GM23338 (cell line): ENCODE data around the gene OSBPL5. TPM values are rescaled to one million over a fixed set of nuclear protein-coding genes. Genes with fewer than 3 reads are reported as not detected.

ENCODE experiments used
- ATAC-seq: fragments of 200-7000 bp; cut with Tn5 transposase; 3 replicates; pipeline ENCODE4 v1.9.1; 2020
- DNase-seq: peaks from one replicate; pipeline ENCODE4 v3.0.0-alpha.2; 2015; ENCODE audit warnings: low spot score
- H2AFZ ChIP-seq: fragments of 200-600 bp; sonication (generic); 2 replicates; pipeline ENCODE4 v1.8.0; 2016; ENCODE audit warnings: antibody characterized with exemption, mild to moderate bottlenecking, moderate library complexity
- H3F3A ChIP-seq: fragments of 200-600 bp; sonication (generic); replicated peaks from 2 replicates; pipeline ENCODE4 v1.8.0; 2017; ENCODE audit warnings: antibody characterized with exemption, mixed run types, low read depth
- H3K27ac ChIP-seq: fragments of 200-600 bp; sonication (generic); 2 replicates; pipeline ENCODE4 v1.6.1; 2016; ENCODE audit warnings: low read depth
- H3K27me3 ChIP-seq: fragments of 200-600 bp; sonication (generic); 2 replicates; pipeline ENCODE4 v1.8.0; 2016; ENCODE audit warnings: mild to moderate bottlenecking, mixed run types, moderate library complexity; ENCODE audit not compliant: insufficient read depth
- H3K36me3 ChIP-seq: fragments of 200-600 bp; sonication (generic); 2 replicates; pipeline ENCODE4 v1.8.0; 2016; ENCODE audit warnings: mild to moderate bottlenecking; ENCODE audit not compliant: insufficient read depth
- H3K4me1 ChIP-seq: fragments of 200-600 bp; sonication (generic); 2 replicates; pipeline ENCODE4 v1.8.0; 2016; ENCODE audit warnings: mild to moderate bottlenecking, moderate library complexity; ENCODE audit not compliant: insufficient read depth
- H3K4me2 ChIP-seq: fragments of 200-600 bp; sonication (generic); 2 replicates; pipeline ENCODE4 v1.7.1; 2017; ENCODE audit warnings: mixed run types
- H3K4me3 ChIP-seq: fragments of 200-600 bp; sonication (generic); 2 replicates; pipeline ENCODE4 v1.6.1; 2016; ENCODE audit warnings: mixed run types
- H3K79me2 ChIP-seq: fragments of 200-600 bp; sonication (generic); replicated peaks from 2 replicates; pipeline ENCODE4 v1.8.0; 2017; ENCODE audit warnings: mild to moderate bottlenecking; ENCODE audit not compliant: insufficient read depth
- H3K9me2 ChIP-seq: fragments of 200-600 bp; sonication (generic); 2 replicates; pipeline ENCODE4 v1.8.0; 2017; ENCODE audit not compliant: insufficient read depth
- H4K20me1 ChIP-seq: fragments of 200-600 bp; sonication (generic); replicated peaks from 2 replicates; pipeline ENCODE4 v1.8.0; 2017; ENCODE audit warnings: mild to moderate bottlenecking; ENCODE audit not compliant: insufficient read depth
- H3K27ac Mint-ChIP-seq: 2 replicates; pipeline ENCODE4 v1.8.0; 2020; ENCODE audit warnings: inconsistent platforms, mild to moderate bottlenecking, moderate library complexity, mixed read lengths
- H3K27me3 Mint-ChIP-seq: 3 replicates; pipeline ENCODE4 v1.8.0; 2022; ENCODE audit warnings: low read depth, mild to moderate bottlenecking, moderate library complexity, mixed read lengths, inconsistent platforms; ENCODE audit not compliant: insufficient read depth, poor library complexity
- H3K36me3 Mint-ChIP-seq: 3 replicates; pipeline ENCODE4 v1.8.0; 2021; ENCODE audit warnings: low read depth, mild to moderate bottlenecking, inconsistent platforms, moderate library complexity, mixed read lengths
- H3K4me1 Mint-ChIP-seq: 3 replicates; pipeline ENCODE4 v1.8.0; 2020; ENCODE audit warnings: mild to moderate bottlenecking, inconsistent platforms, mixed read lengths
- H3K4me3 Mint-ChIP-seq: 3 replicates; pipeline ENCODE4 v1.8.0; 2021; ENCODE audit warnings: moderate library complexity, mild to moderate bottlenecking, inconsistent platforms, mixed read lengths
- H3K9me3 Mint-ChIP-seq: 3 replicates; pipeline ENCODE4 v1.8.0; 2020; ENCODE audit warnings: moderate library complexity, mild to moderate bottlenecking, inconsistent platforms, mixed read lengths
- STAT1 ChIP-seq: IDR thresholded peaks from one replicate; pipeline ENCODE4 v1.6.1; 2016; ENCODE audit warnings: antibody characterized with exemption; ENCODE audit not compliant: unreplicated experiment
- ZNF331 ChIP-seq: fragments of 250-450 bp; sonication (Bioruptor Pico); IDR thresholded peaks from 2 replicates; pipeline ENCODE4 v1.5.0; 2020; ENCODE audit warnings: low read depth, mild to moderate bottlenecking, moderate library complexity
- polyA plus RNA-seq: library from polyadenylated mRNA; unstranded; fragments of >200 nt; fragmentation: Nextera tagmentation; extraction: Ambion mirVana; gene quantifications from 2 replicates; pipeline ENCODE4 v1.2.1, GENCODE V29; 2016
- total RNA-seq: library from RNA; depleted of rRNA; stranded (reverse); fragments of >200 nt; shearing (Covaris generic); gene quantifications from 2 replicates; pipeline ENCODE4 v1.2.3, GENCODE V29; 2014
- TF ChIP-seq, protein P1 (sequence below): fragments of 250-450 bp; sonication (Bioruptor Pico); IDR thresholded peaks from 2 replicates; pipeline ENCODE4 v1.5.0; 2020; ENCODE audit warnings: mild to moderate bottlenecking, moderate library complexity
- TF ChIP-seq, protein P2 (sequence below): IDR thresholded peaks from one replicate; pipeline ENCODE4 v1.6.1; 2018; ENCODE audit warnings: antibody characterized with exemption; ENCODE audit not compliant: unreplicated experiment

The OSBPL5 gene
- total and polyA plus RNA-seq, 2 experiments from 2014 or later = 2.7 to 12.0 TPM

DNA sequence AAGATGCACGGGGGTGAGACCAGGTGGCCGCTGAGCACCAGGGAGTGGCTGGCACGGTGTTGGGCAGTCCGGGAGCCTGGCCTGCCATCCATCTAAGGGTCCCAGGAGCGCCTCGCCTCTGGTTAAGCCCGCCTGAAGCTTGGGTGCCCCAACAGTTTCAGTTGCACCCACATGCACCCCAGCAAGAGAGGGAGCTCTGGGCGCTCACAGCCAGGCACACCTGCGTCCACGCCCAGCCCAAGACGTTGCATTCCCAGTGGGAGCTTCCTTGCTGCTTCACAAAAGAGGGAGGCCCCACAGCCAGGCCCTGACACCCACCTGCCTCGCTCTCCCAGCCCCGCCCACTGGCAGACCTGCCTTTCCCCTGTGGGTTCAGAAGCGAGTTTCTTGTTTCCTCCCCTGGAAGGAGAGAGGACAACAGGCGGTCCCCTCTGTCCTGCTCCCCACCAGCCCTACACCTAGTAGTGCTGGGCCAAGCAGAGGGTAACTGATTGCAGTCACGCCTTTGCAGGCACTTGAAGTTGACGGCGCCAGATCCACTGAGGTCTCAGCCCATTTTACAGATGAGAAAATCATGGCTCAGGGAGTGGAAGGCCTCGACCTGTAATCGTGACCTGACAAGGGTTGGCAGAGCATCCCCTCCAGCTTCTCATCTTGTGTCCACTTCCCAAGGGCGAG, 35.4 kb downstream of the OSBPL5 start:
- Histone ChIP-seq H4K20me1 (no peaks in the 10 kb centered on the region), H3K4me1 (no peaks in the 10 kb centered on the region), H3K4me2 (no peak overlapping the region), H3K36me3 (no peaks in the 10 kb centered on the region), H3F3A (no peaks in the 10 kb centered on the region), H3K79me2 (no peaks in the 10 kb centered on the region), H3K9me2 (no peaks in the 10 kb centered on the region), H3K27ac (no peak overlapping the region), H3K4me3 (no peak overlapping the region), H2AFZ (no peak overlapping the region), H3K27me3 (no peaks in the 10 kb centered on the region)
- DNase-seq (no peak), ATAC-seq (no peak)
- Mint-ChIP-seq H3K4me1 (no peaks in the 10 kb centered on the region), H3K27ac (no peak overlapping the region), H3K27me3 (peaks cover 2% of the 10 kb centered on the region), H3K36me3 (no peaks in the 10 kb centered on the region), H3K9me3 (no peaks in the 10 kb centered on the region), H3K4me3 (no peak overlapping the region)
- TF ChIP-seq, protein P1, sequence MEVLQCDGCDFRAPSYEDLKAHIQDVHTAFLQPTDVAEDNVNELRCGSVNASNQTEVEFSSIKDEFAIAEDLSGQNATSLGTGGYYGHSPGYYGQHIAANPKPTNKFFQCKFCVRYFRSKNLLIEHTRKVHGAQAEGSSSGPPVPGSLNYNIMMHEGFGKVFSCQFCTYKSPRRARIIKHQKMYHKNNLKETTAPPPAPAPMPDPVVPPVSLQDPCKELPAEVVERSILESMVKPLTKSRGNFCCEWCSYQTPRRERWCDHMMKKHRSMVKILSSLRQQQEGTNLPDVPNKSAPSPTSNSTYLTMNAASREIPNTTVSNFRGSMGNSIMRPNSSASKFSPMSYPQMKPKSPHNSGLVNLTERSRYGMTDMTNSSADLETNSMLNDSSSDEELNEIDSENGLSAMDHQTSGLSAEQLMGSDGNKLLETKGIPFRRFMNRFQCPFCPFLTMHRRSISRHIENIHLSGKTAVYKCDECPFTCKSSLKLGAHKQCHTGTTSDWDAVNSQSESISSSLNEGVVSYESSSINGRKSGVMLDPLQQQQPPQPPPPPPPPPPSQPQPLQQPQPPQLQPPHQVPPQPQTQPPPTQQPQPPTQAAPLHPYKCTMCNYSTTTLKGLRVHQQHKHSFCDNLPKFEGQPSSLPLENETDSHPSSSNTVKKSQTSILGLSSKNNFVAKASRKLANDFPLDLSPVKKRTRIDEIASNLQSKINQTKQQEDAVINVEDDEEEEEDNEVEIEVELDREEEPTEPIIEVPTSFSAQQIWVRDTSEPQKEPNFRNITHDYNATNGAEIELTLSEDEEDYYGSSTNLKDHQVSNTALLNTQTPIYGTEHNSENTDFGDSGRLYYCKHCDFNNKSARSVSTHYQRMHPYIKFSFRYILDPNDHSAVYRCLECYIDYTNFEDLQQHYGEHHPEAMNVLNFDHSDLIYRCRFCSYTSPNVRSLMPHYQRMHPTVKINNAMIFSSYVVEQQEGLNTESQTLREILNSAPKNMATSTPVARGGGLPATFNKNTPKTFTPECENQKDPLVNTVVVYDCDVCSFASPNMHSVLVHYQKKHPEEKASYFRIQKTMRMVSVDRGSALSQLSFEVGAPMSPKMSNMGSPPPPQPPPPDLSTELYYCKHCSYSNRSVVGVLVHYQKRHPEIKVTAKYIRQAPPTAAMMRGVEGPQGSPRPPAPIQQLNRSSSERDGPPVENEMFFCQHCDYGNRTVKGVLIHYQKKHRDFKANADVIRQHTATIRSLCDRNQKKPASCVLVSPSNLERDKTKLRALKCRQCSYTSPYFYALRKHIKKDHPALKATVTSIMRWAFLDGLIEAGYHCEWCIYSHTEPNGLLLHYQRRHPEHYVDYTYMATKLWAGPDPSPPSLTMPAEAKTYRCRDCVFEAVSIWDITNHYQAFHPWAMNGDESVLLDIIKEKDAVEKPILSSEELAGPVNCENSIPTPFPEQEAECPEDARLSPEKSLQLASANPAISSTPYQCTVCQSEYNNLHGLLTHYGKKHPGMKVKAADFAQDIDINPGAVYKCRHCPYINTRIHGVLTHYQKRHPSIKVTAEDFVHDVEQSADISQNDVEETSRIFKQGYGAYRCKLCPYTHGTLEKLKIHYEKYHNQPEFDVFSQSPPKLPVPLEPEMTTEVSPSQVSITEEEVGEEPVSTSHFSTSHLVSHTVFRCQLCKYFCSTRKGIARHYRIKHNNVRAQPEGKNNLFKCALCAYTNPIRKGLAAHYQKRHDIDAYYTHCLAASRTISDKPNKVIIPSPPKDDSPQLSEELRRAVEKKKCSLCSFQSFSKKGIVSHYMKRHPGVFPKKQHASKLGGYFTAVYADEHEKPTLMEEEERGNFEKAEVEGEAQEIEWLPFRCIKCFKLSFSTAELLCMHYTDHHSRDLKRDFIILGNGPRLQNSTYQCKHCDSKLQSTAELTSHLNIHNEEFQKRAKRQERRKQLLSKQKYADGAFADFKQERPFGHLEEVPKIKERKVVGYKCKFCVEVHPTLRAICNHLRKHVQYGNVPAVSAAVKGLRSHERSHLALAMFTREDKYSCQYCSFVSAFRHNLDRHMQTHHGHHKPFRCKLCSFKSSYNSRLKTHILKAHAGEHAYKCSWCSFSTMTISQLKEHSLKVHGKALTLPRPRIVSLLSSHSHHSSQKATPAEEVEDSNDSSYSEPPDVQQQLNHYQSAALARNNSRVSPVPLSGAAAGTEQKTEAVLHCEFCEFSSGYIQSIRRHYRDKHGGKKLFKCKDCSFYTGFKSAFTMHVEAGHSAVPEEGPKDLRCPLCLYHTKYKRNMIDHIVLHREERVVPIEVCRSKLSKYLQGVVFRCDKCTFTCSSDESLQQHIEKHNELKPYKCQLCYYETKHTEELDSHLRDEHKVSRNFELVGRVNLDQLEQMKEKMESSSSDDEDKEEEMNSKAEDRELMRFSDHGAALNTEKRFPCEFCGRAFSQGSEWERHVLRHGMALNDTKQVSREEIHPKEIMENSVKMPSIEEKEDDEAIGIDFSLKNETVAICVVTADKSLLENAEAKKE (CRISPR knock-in tag) = no peak
- TF ChIP-seq ZNF331 (CRISPR knock-in tag) (no peak), STAT1 (no peak)
- TF ChIP-seq, protein P2, sequence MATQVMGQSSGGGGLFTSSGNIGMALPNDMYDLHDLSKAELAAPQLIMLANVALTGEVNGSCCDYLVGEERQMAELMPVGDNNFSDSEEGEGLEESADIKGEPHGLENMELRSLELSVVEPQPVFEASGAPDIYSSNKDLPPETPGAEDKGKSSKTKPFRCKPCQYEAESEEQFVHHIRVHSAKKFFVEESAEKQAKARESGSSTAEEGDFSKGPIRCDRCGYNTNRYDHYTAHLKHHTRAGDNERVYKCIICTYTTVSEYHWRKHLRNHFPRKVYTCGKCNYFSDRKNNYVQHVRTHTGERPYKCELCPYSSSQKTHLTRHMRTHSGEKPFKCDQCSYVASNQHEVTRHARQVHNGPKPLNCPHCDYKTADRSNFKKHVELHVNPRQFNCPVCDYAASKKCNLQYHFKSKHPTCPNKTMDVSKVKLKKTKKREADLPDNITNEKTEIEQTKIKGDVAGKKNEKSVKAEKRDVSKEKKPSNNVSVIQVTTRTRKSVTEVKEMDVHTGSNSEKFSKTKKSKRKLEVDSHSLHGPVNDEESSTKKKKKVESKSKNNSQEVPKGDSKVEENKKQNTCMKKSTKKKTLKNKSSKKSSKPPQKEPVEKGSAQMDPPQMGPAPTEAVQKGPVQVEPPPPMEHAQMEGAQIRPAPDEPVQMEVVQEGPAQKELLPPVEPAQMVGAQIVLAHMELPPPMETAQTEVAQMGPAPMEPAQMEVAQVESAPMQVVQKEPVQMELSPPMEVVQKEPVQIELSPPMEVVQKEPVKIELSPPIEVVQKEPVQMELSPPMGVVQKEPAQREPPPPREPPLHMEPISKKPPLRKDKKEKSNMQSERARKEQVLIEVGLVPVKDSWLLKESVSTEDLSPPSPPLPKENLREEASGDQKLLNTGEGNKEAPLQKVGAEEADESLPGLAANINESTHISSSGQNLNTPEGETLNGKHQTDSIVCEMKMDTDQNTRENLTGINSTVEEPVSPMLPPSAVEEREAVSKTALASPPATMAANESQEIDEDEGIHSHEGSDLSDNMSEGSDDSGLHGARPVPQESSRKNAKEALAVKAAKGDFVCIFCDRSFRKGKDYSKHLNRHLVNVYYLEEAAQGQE = no peak
